GM10266 (cell line): Measurements from ENCODE around the gene ANAPC16.

ENCODE experiments used
- DNase-seq: peaks from one replicate; pipeline ENCODE4 v3.0.0; 2012; ENCODE audit errors: extremely low spot score
- CTCF ChIP-seq: IDR thresholded peaks from 2 replicates; pipeline ENCODE4 v1.5.1; 2012; ENCODE audit warnings: mild to moderate bottlenecking, low read depth; ENCODE audit not compliant: control insufficient read depth, insufficient read depth; ENCODE audit errors: missing control alignments

ANAPC16 gene

GRCh38 chr10:72215611-72216549, at the start of gene ANAPC16, which contains the start of gene ASCC1:
TSS of gene ANAPC16 (plus strand) at chr10:72216012. CDS start at chr10:72223915, 7,903 bp downstream.
TSS of gene ASCC1 (minus strand) at chr10:72216276. CDS start at chr10:72213298, 2,978 bp downstream.
- TF ChIP-seq CTCF = no peak
- peak; percentile 87 for DNase-seq

DNA sequence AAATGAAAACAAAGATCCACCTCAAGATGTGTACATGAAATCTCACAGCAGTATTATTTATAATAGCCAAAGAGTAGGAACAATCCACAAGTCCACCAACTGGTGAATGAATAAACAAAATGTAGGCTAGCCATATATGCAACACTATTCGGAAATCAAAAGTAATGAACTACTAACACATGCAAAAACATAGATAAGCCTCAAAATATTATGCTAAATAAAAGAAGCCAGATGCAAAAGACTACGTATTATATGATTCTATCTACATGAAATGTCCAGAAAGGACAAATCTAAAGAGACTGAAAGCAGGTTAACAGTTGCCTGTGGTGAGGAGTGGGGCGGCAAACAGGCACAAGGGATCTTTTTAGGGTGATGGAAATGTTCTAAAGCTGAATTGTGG, 48.7 kb upstream of the ANAPC16 start:
- DNase-seq = no peak
- no peak for TF ChIP-seq CTCF

GRCh38 chr10:72170263-72170662, 45.5 kb upstream of the ANAPC16 start:
- no peak for DNase-seq

GRCh38 chr10:72170733-72171132, 45.1 kb upstream of the ANAPC16 start:
- no peak for DNase-seq
- TF ChIP-seq CTCF = no peak

More at GRCh38 chr10:72170263-72170662, 45.5 kb upstream of the ANAPC16 start:
- no peak for TF ChIP-seq CTCF

DNA sequence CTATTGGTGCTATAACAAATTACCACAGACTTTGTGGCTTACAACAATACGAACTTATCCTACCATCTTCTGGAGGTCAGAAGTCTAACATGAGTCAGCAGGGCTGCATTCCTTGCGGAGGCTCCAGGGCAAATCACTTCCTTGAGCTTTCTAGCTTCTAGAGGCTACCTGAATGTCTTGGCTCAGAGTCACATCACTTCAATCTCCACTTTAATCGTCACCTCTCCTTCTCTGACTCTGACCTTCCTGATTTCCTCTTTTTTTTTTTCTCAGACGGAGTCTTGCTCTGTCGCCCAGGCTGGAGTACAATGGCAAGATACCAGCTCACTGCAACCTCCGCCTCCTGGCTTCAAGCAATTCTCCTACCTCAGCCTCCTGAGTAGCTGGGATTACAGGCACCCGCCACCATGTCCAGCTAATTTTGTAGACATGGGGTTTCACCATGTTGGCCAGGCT, 44.6 kb upstream of the ANAPC16 start:
- no peak for DNase-seq

DNA sequence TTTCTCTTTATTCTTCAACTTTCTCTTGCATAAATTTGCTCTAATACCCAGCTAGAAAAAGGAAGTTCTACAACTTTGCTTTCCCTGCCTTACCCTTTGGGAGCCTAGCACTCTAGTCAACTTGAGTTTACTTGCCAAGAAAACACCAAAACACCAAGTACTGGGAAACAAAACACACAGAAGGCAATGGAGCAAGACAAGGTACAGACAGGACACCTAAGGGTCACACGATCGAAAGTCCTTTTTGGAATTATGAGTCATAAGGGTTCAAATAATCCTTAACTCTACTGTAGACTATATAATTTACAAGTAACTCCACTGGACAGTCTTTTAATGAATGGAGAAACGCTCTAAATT, 42.6 kb upstream of the ANAPC16 start:
- no peak for TF ChIP-seq CTCF
- DNase-seq = no peak

More for the DNA sequence above, 44.6 kb upstream of the ANAPC16 start:
- TF ChIP-seq CTCF = no peak
